ENCODE measurements around the gene CCDC106. TPM values are rescaled to one million over a fixed set of nuclear protein-coding genes. Genes with fewer than 3 reads are reported as not detected.

CCDC106 gene
- total RNA-seq, 1 experiment from 2014 or later, result 19.9 TPM

GRCh38 chr19:55678121-55678671, 30.2 kb downstream of the CCDC106 start:
- H3K9me3 Mint-ChIP-seq, result no peaks in the 10 kb centered on the region; a peak in 1 of 5 replicates
- Histone ChIP-seq H4K91ac (ENCODE audit: insufficient read length, low read depth, low read length) (no peak overlapping the region), H2BK15ac (ENCODE audit: low read depth, low read length) (no peak overlapping the region), H3K79me1 (ENCODE audit: insufficient read depth, low read depth, low read length, poor library complexity, severe bottlenecking) (peaks cover 18% of the 10 kb centered on the region), H3K18ac (ENCODE audit: insufficient read length, low read depth, low read length) (no peak overlapping the region), H3K9me3 (ENCODE audit: control insufficient read depth, low read depth, low read length) (no peaks in the 10 kb centered on the region), H3K14ac (ENCODE audit: insufficient read depth, low read length) (no peak overlapping the region; the same call in 1 of the 2 replicates), H3K79me2 (ENCODE audit: insufficient read depth, low read length) (peaks cover 18% of the 10 kb centered on the region; the same call in 1 of the 2 replicates), H3K9ac (ENCODE audit: extremely low read depth, insufficient read length, low read length) (no peak overlapping the region), H3K27ac (ENCODE audit: insufficient read length, low read depth, low read length) (no peak overlapping the region), H4K8ac (replicated peaks; ENCODE audit: insufficient read length, low read depth, low read length) (no peak overlapping the region), H2BK5ac (ENCODE audit: insufficient read length, low read length) (no peak overlapping the region), H3K4me2 (ENCODE audit: insufficient read depth, insufficient read length, low read length) (no peak overlapping the region), H2BK20ac (ENCODE audit: low read depth, low read length, poor library complexity, severe bottlenecking) (no peak overlapping the region), H4K5ac (ENCODE audit: insufficient read length, low read depth, low read length) (no peak overlapping the region), H3K56ac (ENCODE audit: insufficient read length, low read depth, low read length) (no peak overlapping the region), H3K23me2 (ENCODE audit: insufficient read length, low read depth, low read length, poor library complexity, severe bottlenecking) (peaks cover 6% of the 10 kb centered on the region), H3T11ph (ENCODE audit: low read length) (no peak overlapping the region), H2BK12ac (ENCODE audit: insufficient read length, low read depth, low read length) (no peak overlapping the region), H2AK5ac (ENCODE audit: insufficient read length, low read length) (no peak overlapping the region), H3K23ac (ENCODE audit: insufficient read length, low read depth, low read length) (no peak overlapping the region), H3K4ac (ENCODE audit: low read depth, low read length) (no peak overlapping the region), H3K27me3 (ENCODE audit: insufficient read depth, low read length) (no peaks in the 10 kb centered on the region), H3K4me1 (ENCODE audit: insufficient read depth, low read length) (no peaks in the 10 kb centered on the region), H2AFZ (ENCODE audit: low read length) (no peak overlapping the region), H2BK120ac (ENCODE audit: low read depth, low read length, poor library complexity, severe bottlenecking) (no peak overlapping the region), H4K20me1 (ENCODE audit: control insufficient read depth, insufficient read depth, insufficient read length) (no peaks in the 10 kb centered on the region)
- no peak for DNase-seq
- WGBS (ENCODE audit: extremely low coverage, insufficient read length, low lambda C conversion rate), result no CpG with 5 or more reads among the region's 21 CpGs
- no peak for TF ChIP-seq CTCF (conservative IDR thresholded peaks at IDR 0.05)
- no peak overlapping the region for H3K4me3 Mint-ChIP-seq
- peak overlapping the region in 1 of 3 experiments; percentile 59; a peak in 1 of 7 replicates for H3K27ac Mint-ChIP-seq
- peaks cover 15 to 51% (median 45%) of the 10 kb centered on the region in 3 experiments; a peak in 6 of 7 replicates for H3K36me3 Mint-ChIP-seq (ENCODE audit: insufficient read depth in 1 of 3, low read depth in 3 of 3)
- peaks cover 23 to 24% of the 10 kb centered on the region in 2 experiments for H3K4me1 Mint-ChIP-seq
- no peaks in the 10 kb centered on the region for H3K27me3 Mint-ChIP-seq (ENCODE audit: low read depth)

Measured in H9 (cell line).